DMS114 treated with DMSO at 0.1 percent for 48 hours (cell line): ENCODE results near the gene SYTL2.
A peak's percentile ranks its signal among the peaks of the same experiment; 100 is the strongest.
"Not testable (repeated sequence)": the region's sequence is repeated elsewhere in the genome, so short reads cannot be mapped to it uniquely, and the experiment has no call there.

Experiments used
- DNase-seq: peaks from one replicate; lab custom pipeline; 2025; ENCODE audit not compliant: unreplicated experiment; lab: John Stamatoyannopoulos, UW

Gene SYTL2

DNA sequence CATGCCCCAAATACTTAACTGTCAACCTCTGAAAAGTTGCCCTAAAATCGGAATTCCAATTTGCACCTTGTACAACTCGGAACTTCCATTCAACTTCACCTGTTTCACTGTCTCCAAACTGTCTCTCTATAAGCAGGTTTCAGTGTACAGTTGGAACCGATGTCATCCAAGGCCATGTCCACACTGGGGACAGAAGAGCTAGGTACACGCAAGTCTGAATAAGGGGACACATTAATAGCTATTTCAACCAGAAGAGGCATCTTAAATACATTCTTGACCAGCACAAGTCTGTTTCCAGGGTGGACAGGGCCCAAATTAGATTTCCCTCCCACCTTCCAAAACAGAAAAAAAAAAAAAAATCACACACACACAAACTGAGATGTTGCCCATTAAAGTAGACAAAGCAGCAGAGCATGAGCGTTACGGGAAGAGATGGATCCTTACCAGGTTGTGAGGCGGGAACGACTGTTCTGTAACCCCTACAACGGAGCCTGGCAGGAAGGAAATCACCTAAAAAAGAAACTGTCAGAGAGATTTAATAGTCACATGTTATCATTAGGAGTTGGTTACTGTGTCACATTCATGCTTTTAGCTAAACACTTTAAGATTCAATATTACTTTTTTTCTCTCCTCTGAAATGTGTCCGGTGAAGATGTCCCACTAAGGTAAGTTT, 147.7 kb downstream of the SYTL2 start:
- DNase-seq: no peak

DNA sequence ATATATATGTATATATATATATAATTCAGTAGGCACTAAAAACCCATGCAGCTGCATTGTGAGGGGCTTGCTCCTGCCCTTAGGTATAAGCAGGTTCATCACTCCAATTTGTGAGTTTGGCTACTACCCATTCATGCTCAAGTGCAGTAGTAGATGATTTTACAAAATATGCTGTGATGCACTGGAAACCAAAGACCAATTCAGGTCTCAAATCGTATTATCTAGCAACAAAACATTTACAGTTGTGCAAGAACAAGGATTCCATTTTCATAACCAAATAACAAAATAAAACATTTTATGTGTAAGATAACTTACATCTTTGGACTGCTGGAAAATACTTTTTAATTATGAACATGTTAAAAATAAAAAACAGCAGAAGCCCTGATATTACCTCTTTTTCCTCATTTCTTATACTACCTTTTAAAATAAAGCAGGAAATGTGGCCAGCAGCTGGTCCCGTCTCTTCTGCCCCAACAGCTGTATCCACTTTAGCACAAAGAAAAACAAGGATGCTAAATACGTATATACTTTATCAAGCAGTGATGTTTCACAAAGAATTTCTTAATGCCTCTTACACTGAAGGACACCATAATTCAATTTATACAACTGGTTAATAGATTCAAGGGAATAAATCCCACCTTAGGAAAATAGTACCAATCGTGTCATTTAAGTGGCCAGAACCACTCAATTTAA, 148.8 kb downstream of the SYTL2 start:
- DNase-seq: no peak

DNA sequence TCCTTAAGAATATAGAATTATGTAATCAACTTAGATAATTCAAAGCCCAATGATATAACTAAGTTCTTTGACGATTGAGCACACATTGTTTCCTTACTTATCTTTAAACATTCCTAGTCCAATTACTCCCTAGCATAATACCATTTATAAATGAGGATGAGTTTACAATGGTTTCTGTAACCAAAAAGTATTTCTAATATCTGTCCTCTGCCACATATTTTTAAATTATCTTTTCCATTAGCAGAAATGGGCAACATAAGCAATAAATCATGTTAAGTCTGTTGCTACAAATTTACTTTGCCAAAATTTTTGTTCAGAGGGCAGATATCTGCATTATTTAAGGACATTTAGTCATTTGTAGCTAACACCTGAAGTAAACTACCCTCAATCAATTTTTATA, 152.8 kb downstream of the SYTL2 start:
- DNase-seq: no peak

DNA sequence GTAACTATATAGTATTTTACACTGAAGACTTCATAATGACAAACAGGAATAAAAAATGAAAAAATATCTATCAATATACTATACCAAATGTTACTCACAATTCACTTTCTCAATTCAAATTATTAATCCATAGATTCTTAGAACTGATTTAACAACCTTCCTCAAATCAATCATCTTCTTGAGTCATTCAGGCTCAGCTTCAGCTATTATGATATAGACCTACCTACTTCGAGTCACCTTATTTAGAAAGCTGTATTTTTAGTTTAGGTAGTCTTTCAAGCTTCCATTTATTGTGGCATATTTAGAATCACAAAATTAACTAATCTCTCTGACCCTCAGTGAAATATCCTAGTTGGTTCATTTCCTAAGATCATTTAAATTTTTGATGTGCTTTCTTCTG, 154.2 kb downstream of the SYTL2 start:
- DNase-seq: no peak

DNA sequence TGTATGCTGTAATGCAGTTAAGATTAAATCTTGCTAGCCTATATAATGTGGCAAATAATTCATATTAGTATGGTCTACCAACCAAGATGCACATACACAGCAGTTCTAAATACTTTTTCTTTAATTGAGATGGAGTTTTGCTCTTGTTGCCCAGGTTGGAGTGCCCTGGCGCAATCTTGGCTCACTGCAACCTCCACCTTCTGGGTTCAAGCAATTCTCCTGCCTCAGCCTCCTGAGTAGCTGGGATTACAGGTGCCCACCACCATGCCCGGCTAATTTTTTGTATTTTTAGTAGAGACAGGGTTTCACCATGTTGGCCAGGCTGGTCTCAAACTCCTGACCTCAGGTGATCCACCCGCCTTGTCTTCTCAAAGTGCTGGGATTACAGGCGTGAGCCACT, 156.6 kb downstream of the SYTL2 start:
- not testable (repeated sequence) for DNase-seq

DNA sequence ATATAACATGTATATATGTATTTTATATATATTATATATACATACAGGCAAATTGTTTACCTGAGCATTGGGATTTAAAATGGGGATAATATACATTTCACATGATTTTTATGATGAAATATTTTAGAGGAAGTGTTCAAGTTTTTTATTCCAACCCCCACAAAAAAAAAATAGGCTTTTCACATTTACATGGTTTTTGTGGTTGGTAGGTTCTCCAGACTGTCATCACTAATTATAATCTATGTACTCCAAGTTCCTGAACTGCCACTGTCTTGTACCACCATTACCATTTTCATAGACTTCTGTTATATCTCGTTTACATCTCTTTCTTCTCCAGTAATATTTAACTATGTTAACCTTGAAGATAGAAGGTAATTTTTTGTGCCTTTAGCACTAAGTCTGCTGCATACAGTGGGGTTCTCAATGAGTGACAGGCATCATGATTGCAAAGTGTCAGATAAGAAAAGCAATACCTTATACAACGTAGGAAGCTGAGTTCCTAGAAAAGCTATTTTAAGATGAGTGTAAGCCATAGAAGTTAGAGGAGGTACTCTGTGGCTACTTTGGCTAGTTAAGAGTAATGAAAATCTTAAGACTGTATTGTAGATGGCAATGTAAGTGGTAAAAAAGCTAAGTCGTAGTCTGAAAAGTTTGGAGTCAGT, 158.0 kb downstream of the SYTL2 start:
- DNase-seq: no peak

DNA sequence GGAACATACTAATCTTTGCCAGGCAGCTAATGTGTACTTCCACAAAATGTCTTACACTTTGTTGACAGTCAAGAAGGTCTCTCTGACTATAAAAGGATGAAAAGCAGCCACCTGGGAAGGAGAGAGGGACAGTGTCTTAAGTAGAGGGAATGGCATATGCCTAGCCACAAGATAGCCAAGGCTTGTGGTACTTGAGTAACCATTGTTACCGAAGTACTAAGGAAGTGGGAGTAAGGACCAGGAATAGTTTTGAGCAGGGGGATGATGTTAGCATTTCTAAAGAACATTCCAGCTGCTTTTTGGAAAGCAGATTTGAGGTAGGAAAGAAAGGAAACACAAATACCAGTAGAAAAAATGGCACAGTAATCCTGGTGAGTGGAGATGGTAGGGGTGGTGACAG, 159.8 kb downstream of the SYTL2 start:
- no peak for DNase-seq

DNA sequence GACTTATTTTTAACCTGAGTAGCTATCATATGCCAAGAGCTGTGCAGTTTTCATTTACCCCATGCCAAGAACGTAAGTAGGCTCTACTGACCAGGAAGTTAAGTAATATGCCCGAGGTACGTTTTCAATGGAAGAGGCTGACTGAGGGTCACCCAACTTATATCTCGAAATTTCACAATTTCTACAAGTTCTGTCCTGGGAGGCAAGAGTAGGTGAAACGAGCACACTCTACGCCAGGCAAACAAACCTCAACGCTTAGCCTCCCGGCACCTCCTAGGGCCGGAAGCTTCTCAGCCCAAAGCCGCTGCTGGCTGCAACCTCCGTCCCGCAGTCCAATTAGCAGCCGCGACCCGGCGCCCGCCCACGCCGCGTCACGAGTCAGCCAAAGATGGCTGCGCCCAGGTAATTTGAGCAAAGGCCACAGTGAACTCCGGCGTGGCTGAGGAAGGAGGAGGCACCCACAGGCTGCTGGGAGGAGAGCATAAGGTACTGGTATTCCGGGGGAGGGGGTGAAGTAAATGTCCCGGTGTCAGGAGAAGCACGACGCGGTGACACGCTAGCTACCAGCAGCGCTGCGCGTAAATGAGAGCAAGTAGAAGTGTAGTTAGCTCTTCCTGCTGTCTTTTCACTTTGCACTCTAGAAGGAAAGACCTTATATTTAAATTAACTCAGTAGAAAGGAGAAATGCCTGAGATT, 163.2 kb downstream of the SYTL2 start, which contains the start of gene TMEM126A:
TMEM126A (plus strand) TSS at position 364 of the 696 bp plus-strand sequence. CDS start 2,289 bp downstream, outside the sequence.
- peak; percentile 68 for DNase-seq

DNA sequence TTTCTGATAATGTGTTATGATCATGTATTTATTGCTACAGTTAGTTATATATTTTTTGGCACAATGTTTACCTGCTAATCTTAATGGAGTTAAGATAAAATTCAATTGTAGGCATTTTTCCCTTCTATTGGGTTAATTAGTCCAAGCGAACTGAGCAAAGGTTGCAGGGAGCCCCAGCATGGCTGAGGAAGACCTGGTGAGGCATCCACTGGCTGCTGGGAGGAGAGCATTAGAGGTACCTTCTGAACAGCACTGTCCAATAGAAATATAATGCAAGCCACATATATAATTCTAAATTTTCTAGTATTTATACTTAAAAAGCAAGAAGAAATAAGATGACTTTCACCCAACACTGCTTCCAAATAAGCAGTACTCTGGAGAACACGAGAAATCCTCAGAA, 163.9 kb downstream of the SYTL2 start:
- DNase-seq: no peak
